GM12892 (cell line): ENCODE results near the gene INAFM1.

Source experiments
- POLR2A ChIP-seq: IDR thresholded peaks from 2 replicates; pipeline ENCODE4 v1.6.1; 2011; ENCODE audit warnings: low read depth, low read length, control low read depth
- TAF1 ChIP-seq: IDR thresholded peaks from 2 replicates; pipeline ENCODE4 v1.6.1; 2011; ENCODE audit warnings: low read depth, mild to moderate bottlenecking, control low read depth, low read length, borderline replicate concordance

DNA sequence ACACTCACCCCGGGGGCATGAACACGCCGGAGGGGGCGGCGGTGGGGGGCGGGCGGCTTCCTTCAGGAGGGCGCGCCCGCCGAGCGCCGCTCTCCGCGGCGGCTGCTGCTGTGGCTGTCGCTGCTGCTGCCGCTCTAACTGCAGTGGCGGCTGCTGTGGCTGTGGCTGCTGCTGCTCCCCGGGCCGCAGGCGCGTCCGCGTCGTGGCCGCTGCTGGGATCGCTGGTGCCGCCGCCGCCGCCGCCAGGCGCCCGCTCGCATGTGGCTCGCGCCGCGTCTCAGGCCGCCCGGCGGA lies 43.8 kb upstream of the INAFM1 start, which contains the start of gene BBC3:
- TF ChIP-seq POLR2A (no peak), TAF1 (no peak)
